HG03439 (cell line): ENCODE results near the gene ZNF619.

ENCODE experiments used
- ATAC-seq: cut with Tn5 transposase; IDR thresholded peaks from one replicate; pipeline ENCODE4 v1.9.1; 2021; ENCODE audit warnings: mild to moderate bottlenecking, moderate library complexity; ENCODE audit not compliant: unreplicated experiment

ZNF619 gene

DNA sequence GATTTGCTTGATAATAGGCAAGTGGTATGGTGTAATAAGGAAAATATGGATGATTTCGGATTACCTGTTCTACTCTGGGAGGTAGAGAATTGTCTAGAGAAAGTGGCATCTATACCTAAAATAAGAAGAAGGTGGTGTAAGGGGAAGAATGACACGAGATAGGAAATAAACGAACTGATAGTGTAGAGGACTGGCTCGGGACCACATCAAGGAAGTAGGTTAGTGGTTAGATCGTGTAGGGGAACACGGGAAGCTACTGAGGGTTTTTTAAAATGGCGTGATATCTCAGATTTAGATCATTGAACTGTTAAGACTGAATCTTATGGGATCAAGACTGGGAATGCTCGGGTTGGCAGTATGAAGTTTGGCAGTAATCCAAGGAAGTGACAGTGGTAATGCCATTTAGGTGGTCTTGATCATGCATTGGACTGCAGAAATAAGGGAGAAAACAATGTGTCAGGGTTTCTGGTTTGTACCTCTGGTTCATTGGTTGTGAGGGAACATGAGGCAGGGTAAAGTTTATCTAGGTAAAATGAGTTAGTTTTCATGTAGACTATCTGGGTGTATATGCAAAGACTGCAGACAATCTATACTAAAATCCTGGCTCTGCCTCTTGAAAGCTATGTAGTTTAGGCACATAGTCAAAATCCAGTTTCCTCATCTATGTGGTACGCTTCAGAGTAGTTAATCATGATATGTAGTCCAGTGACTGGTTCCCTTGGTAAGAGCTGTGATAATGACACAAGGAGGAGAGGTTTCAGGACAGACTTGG lies 12.4 kb upstream of the ZNF619 start:
- ATAC-seq = no peak

DNA sequence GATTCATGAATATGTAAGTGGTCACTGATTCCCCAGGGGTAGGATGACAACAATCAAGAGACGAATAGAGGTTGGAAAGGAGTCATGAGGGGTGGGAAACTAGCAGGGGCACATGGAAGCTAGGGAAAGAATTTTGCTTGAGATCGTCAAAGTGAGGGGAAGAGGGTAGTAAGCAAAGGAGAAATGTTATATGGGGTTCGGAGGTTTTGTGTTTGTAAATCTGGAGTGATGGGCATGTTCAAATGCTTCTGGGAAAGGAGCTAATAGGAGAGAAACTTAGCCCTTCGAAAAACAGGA lies 11.9 kb upstream of the ZNF619 start:
- no peak for ATAC-seq

DNA sequence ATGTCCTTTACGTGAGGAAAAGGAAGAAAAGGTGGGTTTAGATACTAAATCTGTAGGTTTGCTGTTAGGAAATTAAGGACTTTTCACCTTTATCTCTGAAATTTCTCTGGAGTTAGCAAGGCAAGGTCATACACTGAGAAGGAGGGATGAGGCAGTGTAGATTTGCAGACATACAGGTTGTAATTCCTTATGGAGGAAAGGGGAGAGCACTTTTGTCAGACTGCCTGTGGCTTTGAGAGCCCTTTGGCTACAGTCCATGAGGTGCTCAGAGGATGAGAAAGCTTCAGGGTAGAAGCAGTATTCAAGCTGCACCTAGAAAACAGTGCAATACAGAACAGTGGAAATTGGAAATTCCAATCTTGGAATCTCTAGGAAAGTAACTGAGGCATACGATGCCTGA lies 11.5 kb upstream of the ZNF619 start:
- ATAC-seq = no peak

DNA sequence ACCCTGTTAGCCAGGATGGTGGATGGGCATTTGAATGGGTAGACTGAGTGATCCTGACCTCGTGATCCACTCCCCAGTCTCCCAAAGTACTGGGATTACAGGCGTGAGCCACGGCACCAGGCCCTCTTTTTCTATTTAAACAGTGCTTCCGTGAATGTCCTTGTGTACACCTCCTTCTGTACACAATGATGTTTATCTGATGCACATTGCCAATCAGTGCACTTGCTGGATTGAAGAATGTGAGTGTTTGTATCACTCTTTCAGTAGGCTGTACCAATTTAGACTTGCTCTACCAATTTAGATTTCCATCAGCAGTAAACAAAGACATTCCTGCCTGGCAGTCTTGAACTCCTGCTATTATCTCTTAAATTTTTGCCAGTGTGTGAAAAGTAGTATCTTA lies 8.9 kb upstream of the ZNF619 start:
- ATAC-seq = no peak

DNA sequence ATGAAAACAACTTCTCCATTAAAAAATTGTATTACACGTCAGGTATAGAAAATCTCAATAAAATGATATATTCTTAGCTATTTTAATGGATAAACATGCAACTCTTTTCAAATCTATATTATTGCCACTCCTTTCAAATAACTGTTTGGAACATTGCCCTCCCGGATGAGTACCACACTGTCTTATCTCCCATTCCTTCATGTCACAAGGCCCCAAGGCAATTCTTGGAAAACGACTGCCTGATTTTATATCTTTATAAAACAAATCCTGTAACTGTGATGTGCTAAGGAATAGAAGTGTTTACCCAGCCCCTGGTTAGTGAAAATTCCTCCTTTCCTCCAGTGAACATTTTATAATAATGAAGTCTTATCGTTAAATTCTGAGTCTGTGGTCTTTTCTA lies 6.2 kb upstream of the ZNF619 start:
- no peak for ATAC-seq

DNA sequence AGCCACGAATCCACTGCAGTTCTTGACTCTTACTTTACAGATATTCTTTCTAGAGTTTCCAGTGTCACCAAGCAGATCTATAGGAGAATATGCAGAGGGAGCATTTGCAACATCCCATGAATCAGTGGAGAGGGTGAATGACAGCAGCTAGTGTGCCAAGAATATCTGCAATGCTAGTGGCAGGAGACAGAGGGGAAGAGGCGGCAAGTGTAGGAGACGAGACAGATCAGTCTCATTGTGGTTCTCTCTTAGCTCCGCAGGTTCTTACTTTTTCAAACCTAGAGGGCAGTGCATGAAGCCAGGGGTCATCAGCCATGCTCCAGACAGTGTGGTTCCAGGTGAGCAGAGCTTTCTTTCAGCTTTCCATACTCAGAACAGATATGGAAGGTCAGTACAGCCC lies 744 bp downstream of the ZNF619 start:
- no peak for ATAC-seq

DNA sequence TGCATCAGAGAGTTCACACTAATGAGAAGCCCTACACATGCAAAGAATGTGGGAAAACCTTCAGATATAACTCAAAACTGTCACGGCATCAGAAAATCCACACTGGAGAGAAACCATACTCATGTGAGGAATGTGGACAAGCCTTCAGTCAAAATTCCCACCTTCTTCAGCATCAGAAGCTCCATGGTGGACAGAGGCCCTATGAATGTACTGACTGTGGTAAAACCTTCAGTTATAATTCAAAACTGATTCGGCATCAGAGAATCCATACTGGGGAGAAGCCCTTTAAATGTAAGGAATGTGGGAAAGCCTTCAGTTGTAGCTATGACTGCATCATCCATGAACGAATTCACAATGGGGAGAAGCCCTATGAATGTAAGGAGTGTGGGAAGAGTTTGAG lies 10.2 kb downstream of the ZNF619 start:
- ATAC-seq = no peak

DNA sequence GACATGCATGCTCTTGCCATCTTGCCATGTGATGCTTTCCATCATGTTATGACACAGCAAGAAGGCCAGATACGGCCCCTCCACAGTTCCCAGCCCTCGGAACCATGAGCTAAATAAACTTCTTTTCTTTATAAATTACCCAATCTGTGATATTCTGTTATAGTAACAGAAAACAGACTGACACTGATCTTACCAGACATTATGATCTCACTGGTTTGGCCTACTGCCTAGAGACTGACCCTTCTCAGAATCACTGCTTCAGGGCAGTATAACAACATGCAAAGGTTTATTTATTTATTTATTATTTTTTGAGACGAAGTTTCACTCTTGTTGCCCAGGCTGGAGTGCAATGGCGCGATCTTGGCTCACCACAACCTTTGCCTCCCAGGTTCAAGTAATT lies 14.0 kb downstream of the ZNF619 start:
- no peak for ATAC-seq

DNA sequence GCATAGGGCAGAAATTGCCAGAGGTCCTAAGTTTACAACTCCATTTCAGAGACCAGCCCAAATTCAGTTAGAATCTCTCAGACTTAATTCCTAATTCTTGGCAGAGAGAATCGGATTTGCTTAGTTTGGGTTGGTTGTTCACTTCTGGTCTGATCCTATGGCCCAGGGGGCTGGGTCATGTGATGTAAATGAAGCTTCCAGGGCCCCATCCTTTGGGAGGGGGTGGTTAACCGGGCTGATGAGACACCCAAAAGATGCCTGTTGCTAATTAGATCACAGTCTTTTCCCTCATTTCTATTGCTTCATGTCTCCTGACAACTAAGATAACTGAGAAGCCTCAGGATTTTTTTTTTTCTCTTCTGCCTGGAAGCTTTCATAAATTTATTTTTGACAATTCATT lies 17.8 kb downstream of the ZNF619 start:
- ATAC-seq = no peak

DNA sequence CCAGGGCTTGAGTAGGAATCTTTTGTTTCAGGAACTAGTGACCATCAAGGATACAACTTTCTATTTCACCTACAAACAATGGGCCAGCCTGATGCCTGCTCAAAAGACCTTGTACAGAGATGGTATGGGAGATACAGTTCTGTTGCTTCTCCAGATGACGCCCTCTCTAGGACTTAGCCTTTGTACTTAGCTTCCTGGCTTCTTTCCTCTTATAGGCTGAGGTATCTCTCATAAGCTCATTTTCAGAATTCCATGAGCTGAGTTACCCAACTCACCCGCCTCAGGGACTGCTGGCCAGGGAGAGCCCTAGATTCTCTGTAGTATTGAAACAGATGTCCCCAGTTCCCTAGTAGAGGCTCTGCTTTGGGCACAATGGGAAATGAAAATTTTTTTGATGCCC lies 20.4 kb downstream of the ZNF619 start:
- no peak for ATAC-seq

DNA sequence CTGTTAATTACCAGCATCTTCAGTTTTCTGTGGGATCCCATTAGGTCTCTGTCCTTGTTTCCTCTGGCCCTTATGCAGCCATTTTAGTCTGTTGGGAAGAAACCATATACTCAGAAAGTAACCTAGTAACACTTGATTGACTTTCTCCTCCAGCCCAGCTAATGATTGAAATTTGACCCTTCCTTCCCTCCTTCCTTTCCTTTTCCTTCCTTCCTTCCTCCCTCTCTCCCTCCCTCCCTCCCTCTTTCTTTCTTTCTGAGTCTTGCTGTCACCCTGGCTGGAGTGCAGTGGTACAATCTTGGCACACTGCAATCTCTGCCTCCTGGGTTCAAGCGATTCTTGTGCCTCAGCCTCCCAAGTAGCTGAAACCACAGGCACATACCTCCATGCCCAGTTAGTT lies 23.0 kb downstream of the ZNF619 start:
- ATAC-seq = no peak

DNA sequence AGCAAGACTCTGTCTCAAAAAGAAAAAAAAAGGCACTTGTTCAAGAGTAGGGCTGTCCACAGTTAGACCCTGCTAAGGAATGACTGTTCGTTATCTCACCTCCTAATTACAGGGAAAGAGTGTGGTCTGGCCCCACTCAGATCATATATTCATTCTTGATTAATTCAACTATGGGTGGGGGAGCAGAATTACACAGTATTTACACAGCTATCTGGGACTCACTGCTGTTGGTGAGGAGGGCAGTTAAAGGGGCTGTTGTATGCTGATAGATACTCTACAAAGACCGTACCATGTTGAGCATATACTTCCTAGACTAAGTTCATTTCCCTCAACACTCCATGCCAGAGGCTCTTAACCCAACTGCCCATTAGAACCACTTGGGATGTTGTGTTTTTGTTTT lies 25.1 kb downstream of the ZNF619 start:
- no peak for ATAC-seq

DNA sequence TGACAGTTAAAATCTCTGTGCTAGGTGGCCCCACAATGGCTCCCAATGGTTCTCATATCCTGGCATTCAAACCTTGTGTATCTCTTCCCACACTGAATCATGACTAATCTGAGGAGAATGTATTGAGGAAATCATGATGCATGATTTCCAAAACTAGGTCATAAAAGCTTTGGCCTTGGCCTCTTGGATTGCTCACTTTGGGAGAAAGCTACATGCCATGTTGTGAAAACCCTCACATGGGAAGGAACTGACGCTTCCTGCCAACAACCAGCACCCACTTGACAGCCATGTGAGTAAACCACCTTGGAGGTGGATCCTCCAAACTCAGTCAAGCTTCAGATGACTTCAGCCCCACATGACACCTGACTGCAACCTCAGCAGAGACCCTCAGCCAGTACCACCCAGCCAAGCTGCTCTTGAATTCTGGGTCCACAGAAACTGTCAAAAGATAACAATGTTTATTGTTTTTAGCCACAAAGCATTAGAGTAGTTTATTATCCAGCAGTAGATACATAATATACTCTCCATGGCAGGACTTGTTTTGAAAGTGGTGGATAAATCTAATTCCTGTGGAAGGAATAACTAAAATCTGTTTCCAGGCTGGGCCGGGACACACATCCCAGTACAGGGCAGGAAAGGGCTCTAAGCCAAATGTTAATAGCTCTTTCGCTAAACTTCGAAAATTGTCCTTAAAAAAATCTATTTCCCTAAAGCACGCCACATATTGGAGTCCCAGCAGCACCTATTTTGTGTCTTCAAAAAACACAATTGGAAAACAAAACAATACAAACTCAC lies 27.9 kb downstream of the ZNF619 start:
- ATAC-seq = no peak

DNA sequence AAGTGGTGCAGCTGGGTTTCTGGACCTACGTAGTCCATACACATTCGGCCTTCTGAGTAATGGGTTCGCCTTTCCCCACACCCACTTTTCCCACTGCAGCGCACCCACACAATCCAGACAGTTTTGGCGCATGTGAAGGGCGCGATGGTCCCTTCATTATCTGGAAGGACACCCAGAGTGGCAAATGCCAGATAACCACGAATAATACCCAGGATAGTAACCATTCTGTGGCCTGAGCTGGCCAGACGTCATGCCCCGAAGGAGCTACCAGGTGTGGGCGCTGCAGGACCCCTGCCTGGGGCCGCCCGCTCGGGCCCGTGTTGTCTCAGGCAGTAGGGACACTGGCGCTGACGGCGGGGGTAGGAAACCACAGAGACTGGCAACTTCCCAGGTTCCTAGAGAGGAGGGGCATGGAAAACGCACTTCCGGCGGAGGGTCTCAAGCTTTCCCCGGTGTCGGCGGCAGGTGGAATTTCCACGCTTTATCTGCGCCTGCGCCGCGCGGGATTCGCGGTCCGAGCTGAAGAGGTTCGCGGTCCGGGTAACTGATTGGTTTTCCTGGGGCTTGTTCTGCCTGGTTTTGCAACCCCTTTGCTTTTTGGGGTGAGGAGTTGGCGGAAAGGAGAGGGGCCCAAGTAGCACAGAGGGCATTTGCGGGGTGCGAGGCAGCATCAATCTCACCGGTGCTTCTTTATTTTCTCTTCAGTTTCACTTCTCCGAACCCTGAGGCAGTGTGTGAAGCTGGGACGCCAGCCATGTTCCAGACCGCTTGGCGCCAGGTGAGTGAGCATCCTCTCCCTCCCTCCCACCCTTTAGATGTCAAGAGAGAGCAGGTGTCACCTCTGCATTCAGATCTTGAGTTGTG lies 28.9 kb downstream of the ZNF619 start, which contains the start of gene ZNF620:
Gene ZNF620 (plus strand): TSS at position 441 of the 864 bp plus-strand sequence. CDS start 314 bp downstream, at position 755.
- ATAC-seq = peak; percentile 65

DNA sequence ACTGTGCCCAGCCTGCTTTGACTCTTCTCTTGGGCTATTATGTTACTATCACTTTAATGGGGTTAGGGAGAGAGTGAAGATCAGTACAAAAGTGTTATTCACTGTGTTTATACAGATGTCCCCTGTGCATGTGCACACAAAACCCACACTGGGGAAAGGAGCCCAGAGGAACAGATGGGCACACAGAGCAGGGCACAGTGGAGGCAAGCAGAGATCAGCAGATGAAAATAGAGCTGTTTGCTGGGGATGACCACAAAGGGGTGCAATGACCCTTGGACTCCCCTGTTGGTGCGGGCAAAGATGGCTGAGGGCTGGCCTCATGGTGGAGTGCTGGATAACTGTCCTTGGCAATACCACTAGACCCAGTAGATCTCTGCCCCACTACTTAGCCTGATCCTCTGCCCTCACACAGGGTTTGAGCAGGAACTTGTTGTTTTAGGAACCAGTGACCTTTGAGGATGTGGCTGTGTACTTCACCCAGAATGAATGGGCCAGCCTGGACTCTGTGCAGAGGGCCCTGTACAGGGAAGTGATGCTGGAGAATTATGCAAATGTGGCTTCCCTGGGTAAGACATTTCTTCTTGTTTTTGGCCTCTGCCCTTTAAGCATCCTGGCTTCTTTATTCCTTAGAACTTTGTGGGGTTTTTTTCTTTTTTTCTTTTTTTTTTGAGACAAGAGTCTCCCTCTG lies 34.3 kb downstream of the ZNF619 start:
- ATAC-seq = no peak

DNA sequence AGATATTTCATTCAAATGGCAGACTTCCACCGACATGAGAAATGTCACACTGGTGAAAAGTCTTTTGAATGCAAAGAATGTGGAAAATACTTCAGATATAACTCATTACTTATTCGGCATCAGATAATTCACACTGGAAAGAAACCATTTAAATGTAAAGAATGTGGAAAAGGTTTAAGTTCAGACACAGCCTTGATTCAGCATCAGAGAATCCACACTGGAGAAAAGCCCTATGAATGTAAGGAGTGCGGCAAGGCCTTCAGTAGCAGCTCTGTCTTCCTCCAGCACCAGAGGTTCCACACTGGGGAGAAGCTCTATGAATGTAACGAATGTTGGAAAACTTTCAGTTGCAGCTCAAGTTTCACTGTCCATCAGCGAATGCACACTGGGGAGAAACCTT lies 39.3 kb downstream of the ZNF619 start:
- ATAC-seq = no peak

DNA sequence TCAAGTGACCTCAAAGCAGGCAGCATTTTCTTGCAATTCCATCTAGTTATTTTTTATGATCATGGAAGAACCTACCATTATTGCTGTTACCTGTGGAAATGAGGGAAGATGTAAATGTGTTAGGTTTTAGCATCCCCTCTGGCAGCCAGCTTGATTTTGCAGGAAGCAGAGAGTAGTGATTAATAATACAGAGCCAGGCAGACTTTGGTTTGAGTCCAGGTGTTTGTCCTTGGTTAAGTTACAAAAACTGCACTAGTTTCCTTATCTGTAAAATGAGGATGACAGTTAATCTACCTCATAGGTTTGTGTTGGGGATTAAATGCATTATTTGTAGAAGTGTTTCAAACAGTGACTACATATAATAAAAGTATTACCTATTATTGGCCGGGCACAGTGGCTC lies 41.1 kb downstream of the ZNF619 start:
- no peak for ATAC-seq

DNA sequence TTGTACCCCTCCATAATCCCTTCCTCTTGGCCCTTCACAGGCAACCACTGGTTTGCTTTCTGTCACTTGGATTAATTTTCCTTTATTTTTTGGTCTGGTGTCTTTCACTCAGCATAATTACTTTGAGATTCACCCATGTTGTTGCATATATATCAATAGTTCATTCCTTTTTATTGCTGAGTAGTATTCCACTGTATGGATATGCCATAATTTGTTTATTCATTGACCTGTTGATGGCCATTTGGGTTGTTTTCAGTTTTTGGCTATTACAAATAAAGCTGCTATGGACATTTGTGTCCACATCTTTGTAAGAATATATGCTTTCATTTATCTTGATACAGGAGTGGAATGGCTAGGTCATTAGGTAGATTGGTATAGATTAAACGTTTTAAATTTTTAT lies 41.9 kb downstream of the ZNF619 start:
- ATAC-seq = no peak

DNA sequence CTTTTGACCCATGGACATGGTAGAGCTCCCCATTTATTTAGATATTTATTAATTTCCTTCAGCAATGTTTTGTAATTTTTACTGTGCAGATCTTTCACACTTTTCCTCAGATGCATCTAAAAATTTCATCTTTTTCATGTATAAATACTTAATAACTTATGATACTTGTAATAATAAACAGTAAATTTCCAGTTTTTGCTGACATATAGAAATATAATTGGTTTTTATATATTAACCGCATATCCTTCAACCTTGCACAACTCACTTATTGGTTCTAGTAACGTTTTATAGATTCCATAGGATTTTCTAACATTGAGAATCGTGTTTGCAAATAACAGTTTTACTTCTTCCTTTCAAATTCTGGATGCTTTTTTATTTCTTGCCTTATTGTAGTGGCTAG lies 44.3 kb downstream of the ZNF619 start:
- ATAC-seq = no peak

DNA sequence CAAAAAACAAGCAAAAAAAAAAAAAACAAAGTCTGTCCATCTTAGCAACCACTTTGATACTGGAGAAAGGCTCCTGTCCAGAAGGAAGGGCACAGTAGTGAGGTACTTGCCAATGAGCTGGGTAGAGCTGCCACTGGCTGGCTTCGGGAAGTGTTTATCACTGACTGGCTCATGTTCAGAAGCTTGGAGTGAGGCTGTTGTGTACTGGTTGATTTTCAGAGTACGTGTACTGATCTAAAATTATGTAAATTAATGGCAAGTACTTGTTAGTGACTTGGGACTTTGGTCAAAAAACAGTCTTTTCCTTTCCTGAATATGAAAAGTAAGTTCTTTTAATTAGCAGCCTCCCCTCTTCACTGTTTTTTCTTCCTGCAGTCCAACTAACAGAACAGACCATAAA lies 46.9 kb downstream of the ZNF619 start:
- ATAC-seq = no peak

DNA sequence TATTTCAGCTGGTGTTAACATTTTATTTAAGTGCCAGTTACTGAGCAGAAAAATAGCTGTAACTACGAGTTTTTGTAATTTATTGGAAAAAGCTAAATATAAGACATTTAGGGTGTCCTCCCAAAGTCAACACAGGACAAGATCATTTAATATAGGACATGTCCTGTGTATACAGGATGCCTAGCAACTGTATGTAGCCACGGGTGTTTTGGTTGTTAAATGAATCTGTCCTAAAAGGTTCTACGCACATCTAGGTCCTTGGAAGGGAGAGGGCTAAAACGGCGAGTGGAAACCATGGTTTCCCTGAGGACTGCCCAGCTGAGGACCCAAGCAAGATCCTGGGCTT lies 47.3 kb downstream of the ZNF619 start:
- peak; percentile 16 for ATAC-seq
